Glutamatergic neuron (in vitro differentiated cells): ENCODE results near the gene AQP3. TPM values are rescaled to one million over a fixed set of nuclear protein-coding genes. Genes with fewer than 3 reads are reported as not detected.
A peak's percentile ranks its signal among the peaks of the same experiment; 100 is the strongest.
"Not testable (repeated sequence)": the region's sequence is repeated elsewhere in the genome, so short reads cannot be mapped to it uniquely, and the experiment has no call there.

ENCODE experiments used
- DNase-seq: peaks from one replicate; pipeline ENCODE4 v3.0.0; 2022
- H3K27ac Mint-ChIP-seq: one replicate; pipeline ENCODE4 v1.8.0; 2020; ENCODE audit warnings: mild to moderate bottlenecking, mixed read lengths, inconsistent platforms; ENCODE audit not compliant: unreplicated experiment
- H3K27me3 Mint-ChIP-seq: one replicate; pipeline ENCODE4 v1.8.0; 2020; ENCODE audit warnings: mild to moderate bottlenecking, moderate library complexity, mixed read lengths, inconsistent platforms; ENCODE audit not compliant: unreplicated experiment
- H3K36me3 Mint-ChIP-seq: one replicate; pipeline ENCODE4 v1.8.0; 2020; ENCODE audit warnings: mild to moderate bottlenecking, mixed read lengths, inconsistent platforms; ENCODE audit not compliant: unreplicated experiment
- H3K4me1 Mint-ChIP-seq: one replicate; pipeline ENCODE4 v1.8.0; 2020; ENCODE audit warnings: mild to moderate bottlenecking, low read depth, mixed read lengths, inconsistent platforms; ENCODE audit not compliant: unreplicated experiment
- H3K4me3 Mint-ChIP-seq: one replicate; pipeline ENCODE4 v1.8.0; 2020; ENCODE audit warnings: mild to moderate bottlenecking, mixed read lengths, inconsistent platforms; ENCODE audit not compliant: unreplicated experiment
- H3K9me3 Mint-ChIP-seq: one replicate; pipeline ENCODE4 v1.8.0; 2020; ENCODE audit warnings: mild to moderate bottlenecking, moderate library complexity, mixed read lengths, inconsistent platforms; ENCODE audit not compliant: unreplicated experiment
- CTCF ChIP-seq: fragments of 200-600 bp; sonication (generic); IDR thresholded peaks from one replicate; pipeline ENCODE4 v1.5.0; 2021; ENCODE audit not compliant: partially characterized antibody, unreplicated experiment
- microRNA-seq: library from miRNA; unstranded; fragments of <30 nt; microRNA quantifications from one replicate; pipeline ENCODE4, GENCODE V29; 2020; ENCODE audit not compliant: unreplicated experiment
- total RNA-seq: library from RNA; stranded (reverse); fragmentation: NEBNext Ultra II Directional; extraction: Animal tissue kit (Norgen Biotek cat#: 25700); gene quantifications from one replicate; pipeline ENCODE4 v1.2.1, GENCODE V29; 2021; ENCODE audit not compliant: unreplicated experiment

AQP3 gene
- total RNA-seq, 1 donor from 2014 or later = 2.9 TPM

- no peak for DNase-seq
- no peak overlapping the region for H3K4me3 Mint-ChIP-seq
- no peaks in the 10 kb centered on the region for H3K36me3 Mint-ChIP-seq
- H3K9me3 Mint-ChIP-seq = peaks cover 6% of the 10 kb centered on the region
- H3K4me1 Mint-ChIP-seq = peaks cover 2% of the 10 kb centered on the region
- peaks cover 5% of the 10 kb centered on the region for H3K27me3 Mint-ChIP-seq
- no peak for TF ChIP-seq CTCF
- H3K27ac Mint-ChIP-seq = no peak overlapping the region
These were observed 53.8 kb downstream of the AQP3 start for GRCh38 chr9:33393581-33393980.

GRCh38 chr9:33392591-33393021 lies 54.8 kb downstream of the AQP3 start:
- not testable (repeated sequence) for H3K4me3 Mint-ChIP-seq, H3K27me3 Mint-ChIP-seq, H3K9me3 Mint-ChIP-seq, H3K4me1 Mint-ChIP-seq, H3K27ac Mint-ChIP-seq, H3K36me3 Mint-ChIP-seq, DNase-seq

Small RNAs within 50 kb of the gene (microRNA-seq; reads per million reads assigned to microRNA genes)
- gene MIR6851 = 2.2 reads per million, percentile 14 among the genes with 10 or more reads in this experiment

Other genes starting within 250 kb of the AQP3 start
- gene SPINK4, start 207.4 kb downstream of the AQP3 start, total RNA-seq = not detected
- gene BAG1, start 182.9 kb downstream of the AQP3 start, total RNA-seq = 92.5 TPM
- gene CHMP5, start 182.5 kb downstream of the AQP3 start, total RNA-seq = 61.7 TPM
- 37.5 TPM for gene NFX1, start 157.1 kb downstream of the AQP3 start, total RNA-seq
- gene AQP7, start 45.0 kb downstream of the AQP3 start, total RNA-seq = not detected
- 25.6 TPM for gene NOL6, start 26.3 kb upstream of the AQP3 start, total RNA-seq
- gene ANKRD18B, start 76.7 kb upstream of the AQP3 start, total RNA-seq = 5.0 TPM